Right cardiac atrium (tissue), 5 donors: ENCODE results near the gene LRRC27. TPM values are rescaled to one million over a fixed set of nuclear protein-coding genes. Genes with fewer than 3 reads are reported as not detected.

Experiments used
- ATAC-seq, 2 donors: fragments of 200-7000 bp; cut with Tn5 transposase; one replicate each; pipeline versions ENCODE4 v1.8.0 to v1.9.1; 2020; ENCODE audit warnings: moderate library complexity in 2 of 2, mild to moderate bottlenecking in 1 of 2
- DNase-seq, 3 donors: peaks; one replicate each; pipeline ENCODE4 v3.0.0-alpha.2; 2020
- H3K27ac ChIP-seq: one replicate; pipeline ENCODE4 v1.5.1; 2013; ENCODE audit warnings: mild to moderate bottlenecking, low read length, control low read depth, moderate library complexity
- H3K27me3 ChIP-seq: one replicate; pipeline ENCODE4 v1.6.1; 2013; ENCODE audit not compliant: control insufficient read depth, insufficient read depth
- H3K4me1 ChIP-seq: one replicate; pipeline ENCODE4 v1.6.1; 2013; ENCODE audit warnings: low read length; ENCODE audit not compliant: control insufficient read depth, insufficient read depth
- H3K4me3 ChIP-seq: one replicate; pipeline ENCODE4 v1.5.1; 2013; ENCODE audit warnings: low read length, control low read depth
- H3K9me3 ChIP-seq: one replicate; pipeline ENCODE4 v1.6.1; 2013; ENCODE audit warnings: low read length; ENCODE audit not compliant: control insufficient read depth
- WGBS: extraction: QIAGEN DNeasy Blood & Tissue Kit; methylation state at CpG from one replicate; pipeline ENCODE4 v1.1.7; 2013; 5-methylcytosine and 5-hydroxymethylcytosine counted together
- intact Hi-C, 4 donors: fragments of 100-400 bp; cut with DNase I; formaldehyde crosslinking; loops; one replicate each; pipeline versions ENCODE4 v1.11.0 to v1.14.0; 2022 to 2023
- polyA plus RNA-seq: library from polyadenylated mRNA; stranded (reverse); fragments of 200-250 nt; gene quantifications from one replicate; pipeline ENCODE4 v1.2.3, GENCODE V29; 2013
- total RNA-seq, 4 donors: library from RNA; stranded (reverse); fragmentation: NEBNext Ultra II Directional; extraction: Animal tissue kit (Norgen Biotek cat#: 25700); gene quantifications; one replicate each; pipeline ENCODE4 v1.2.1, GENCODE V29; 2021
- donor health status: healthy with polysubstance abuse.
- donor health status: DM: no; HTN: yes; CAD: no.
- donor health status: DM: no; HTN: no; CAD: no.
- donor health status: DM: no; HTN: yes; CAD: no; lungs with severe emphysema.
- donor health status: DM: yes; HTN: yes; CAD: no.

LRRC27 gene
- total and polyA plus RNA-seq, 5 donors = 3.7 to 9.3 (median 5.7) TPM

GRCh38 chr10:132393695-132394181 lies 61.7 kb downstream of the LRRC27 start:
- 76% methylated on average over 9 of the region's 9 CpGs for WGBS
- no peak for ATAC-seq
- Histone ChIP-seq H3K9me3 (no peaks in the 10 kb centered on the region), H3K4me1 (no peaks in the 10 kb centered on the region), H3K27ac (no peak overlapping the region), H3K4me3 (no peak overlapping the region), H3K27me3 (no peaks in the 10 kb centered on the region)
- intact Hi-C loops = loop anchor here in 3 of 4 donors (5.0 to 10.0 kb wide), 3 partner anchors 59 to 251 kb away; no protein-coding TSS in a partner anchor
- DNase-seq = peak; percentile 12 to 55 (median 52)

- DNase-seq (peak; percentile 16 to 61 (median 30)), ATAC-seq (no peak)
- intact Hi-C loops = loop anchor here in 3 of 4 donors (5.0 to 10.0 kb wide), 3 partner anchors 58 to 250 kb away; no protein-coding TSS in a partner anchor
- H3K27me3 ChIP-seq = no peaks in the 10 kb centered on the region
- H3K9me3 ChIP-seq = no peaks in the 10 kb centered on the region
- no peaks in the 10 kb centered on the region for H3K4me1 ChIP-seq
- 78% methylated on average over 13 of the region's 13 CpGs for WGBS
- H3K27ac ChIP-seq = no peak overlapping the region
- H3K4me3 ChIP-seq = no peak overlapping the region
Observed at GRCh38 chr10:132394201-132394811, 62.3 kb downstream of the LRRC27 start.

GRCh38 chr10:132394936-132395703 lies 63.1 kb downstream of the LRRC27 start:
- ATAC-seq (peak; percentile 1 to 2), DNase-seq (peak; percentile 26 to 69 (median 60))
- intact Hi-C loops = loop anchor here in 3 of 4 donors (5.0 to 10.0 kb wide), 3 partner anchors 57 to 250 kb away; no protein-coding TSS in a partner anchor
- Histone ChIP-seq H3K27ac (peak overlapping the region; percentile 77), H3K27me3 (no peaks in the 10 kb centered on the region), H3K4me3 (no peak overlapping the region), H3K4me1 (no peaks in the 10 kb centered on the region), H3K9me3 (no peaks in the 10 kb centered on the region)
- WGBS = 84% methylated on average over 12 of the region's 12 CpGs

GRCh38 chr10:132395704-132396493 lies 63.9 kb downstream of the LRRC27 start:
- DNase-seq (peak; percentile 88 to 94 (median 93)), ATAC-seq (peak; percentile 68 to 72)
- WGBS = 10% methylated on average over 71 of the region's 71 CpGs
- no peaks in the 10 kb centered on the region for H3K9me3 ChIP-seq
- H3K4me3 ChIP-seq = peak overlapping the region; percentile 86
- intact Hi-C loops = loop anchor here in 1 of 4 donors (10.0 kb wide), 1 partner anchor 249 kb away; no protein-coding TSS in a partner anchor
- H3K27ac ChIP-seq = peak overlapping the region; percentile 77
- no peaks in the 10 kb centered on the region for H3K4me1 ChIP-seq
- no peaks in the 10 kb centered on the region for H3K27me3 ChIP-seq

GRCh38 chr10:132396494-132397035 lies 64.6 kb downstream of the LRRC27 start:
- no peaks in the 10 kb centered on the region for H3K9me3 ChIP-seq
- H3K27me3 ChIP-seq = no peaks in the 10 kb centered on the region
- no peaks in the 10 kb centered on the region for H3K4me1 ChIP-seq
- under 1% methylated on average over 72 of the region's 80 CpGs for WGBS
- H3K27ac ChIP-seq = peak overlapping the region; percentile 77
- peak; percentile 69 to 89 (median 88) for DNase-seq
- intact Hi-C loops = loop anchor here in 1 of 4 donors (10.0 kb wide), 1 partner anchor 248 kb away; no protein-coding TSS in a partner anchor
- peak overlapping the region; percentile 86 for H3K4me3 ChIP-seq
- ATAC-seq = peak; percentile 23 to 43

GRCh38 chr10:132397036-132397541 lies 65.1 kb downstream of the LRRC27 start, which contains the start of gene PWWP2B:
PWWP2B (plus strand) TSS chr10:132397200; CDS start chr10:132397227, 27 bp downstream.
- H3K27me3 ChIP-seq = no peaks in the 10 kb centered on the region
- peak within 1 kb of the TSS; percentile 77 for H3K27ac ChIP-seq
- no peaks in the 10 kb centered on the region for H3K9me3 ChIP-seq
- peak; percentile 64 to 88 (median 87) for DNase-seq
- ATAC-seq = peak in 1 of 2 donors; percentile 6
- WGBS = under 1% methylated on average over 85 of the region's 86 CpGs
- H3K4me1 ChIP-seq = no peaks in the 10 kb centered on the region
- intact Hi-C loops = loop anchor here in 1 of 4 donors (10.0 kb wide), 1 partner anchor 248 kb away; no protein-coding TSS in a partner anchor
- peak within 1 kb of the TSS; percentile 86 for H3K4me3 ChIP-seq

- Histone ChIP-seq H3K9me3 (no peaks in the 10 kb centered on the region), H3K27me3 (no peaks in the 10 kb centered on the region), H3K4me1 (no peaks in the 10 kb centered on the region), H3K4me3 (peak overlapping the region; percentile 86), H3K27ac (no peak overlapping the region)
- ATAC-seq = peak in 1 of 2 donors; percentile 2
- DNase-seq = peak; percentile 71 to 78 (median 74)
- intact Hi-C loops = loop anchor here in 1 of 4 donors (10.0 kb wide), 1 partner anchor 247 kb away; no protein-coding TSS in a partner anchor
- 29% methylated on average over 40 of the region's 40 CpGs for WGBS
Observed at GRCh38 chr10:132397671-132398565, 65.9 kb downstream of the LRRC27 start.

GRCh38 chr10:132398566-132398991 lies 66.6 kb downstream of the LRRC27 start:
- Histone ChIP-seq H3K27me3 (no peaks in the 10 kb centered on the region), H3K27ac (no peak overlapping the region), H3K4me1 (no peaks in the 10 kb centered on the region), H3K9me3 (no peaks in the 10 kb centered on the region), H3K4me3 (no peak overlapping the region)
- 85% methylated on average over 13 of the region's 13 CpGs for WGBS
- peak; percentile 22 to 71 (median 49) for DNase-seq
- no peak for ATAC-seq
- intact Hi-C loops = loop anchor here in 1 of 4 donors (10.0 kb wide), 1 partner anchor 246 kb away; no protein-coding TSS in a partner anchor
